Measurements from ENCODE around the gene C2orf81.

- TF ChIP-seq CTCF (conservative IDR thresholded peaks at IDR 0.05) (no peak), ZFX (IDR thresholded peaks at IDR 0.05) (no peak)
Measured at GRCh38 chr2:74415762-74416395, 5.5 kb downstream of the C2orf81 start.

All from C4-2B (cell line).